ENCODE data around the gene LAS1L. TPM values are rescaled to one million over a fixed set of nuclear protein-coding genes. Genes with fewer than 3 reads are reported as not detected.

LAS1L gene
- total and polyA plus RNA-seq, 2 donors (not counting 1 experiment from before 2014, with no cell fraction given): 11.9 to 16.4 TPM

DNA sequence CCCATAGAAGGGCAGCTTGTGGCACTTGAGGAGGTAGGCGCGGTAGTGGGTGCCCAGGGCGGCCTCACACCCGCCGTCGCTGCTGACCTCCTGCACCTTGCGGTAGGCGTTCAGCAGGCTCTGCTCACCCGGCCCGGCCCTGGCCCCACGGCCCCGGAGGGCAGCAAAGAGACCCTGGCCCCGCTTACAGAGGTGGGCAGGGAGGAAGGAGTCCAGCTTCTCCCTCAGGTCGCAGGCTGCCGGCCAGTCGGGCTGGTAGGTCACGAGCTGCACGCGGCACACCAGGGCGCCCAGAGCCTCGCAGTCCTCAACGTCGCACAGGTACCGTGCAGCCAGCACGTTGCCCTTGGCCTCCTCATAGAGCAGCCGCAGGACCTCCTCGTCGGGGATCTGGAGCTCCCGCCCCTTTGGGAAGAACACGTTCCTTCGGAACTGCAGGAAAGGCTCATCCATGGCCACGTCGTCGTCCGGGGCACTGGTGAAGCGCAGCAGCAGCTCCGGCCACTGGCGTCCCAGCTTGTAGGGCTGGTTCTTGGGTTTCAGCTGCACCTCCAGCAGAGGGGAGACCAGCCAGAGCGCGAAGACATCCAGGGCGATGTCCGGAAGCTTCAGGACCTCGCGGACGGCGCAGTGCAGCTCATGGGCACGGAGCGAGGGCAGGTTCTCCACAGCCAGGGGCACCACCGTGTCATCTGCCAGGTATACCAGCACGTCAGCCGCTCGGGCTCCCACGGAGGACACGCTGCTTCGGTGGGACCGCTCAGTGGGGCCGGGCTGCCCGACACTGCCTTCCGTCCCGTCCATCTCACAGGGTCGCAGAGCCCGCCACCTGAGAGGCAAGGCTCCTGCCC lies 17.1 kb upstream of the LAS1L start:
- H3K9ac ChIP-seq (ENCODE audit: insufficient read depth, low read length): no peak overlapping the region
- H3K4me3 ChIP-seq (replicated peaks in 1 of 4; ENCODE audit: control extremely low read depth in 1 of 4, insufficient read depth in 1 of 4, low read depth in 3 of 4, low read length in 4 of 4): no peak overlapping the region
- no peak overlapping the region for H3K27ac ChIP-seq (ENCODE audit: insufficient read depth, low read length)
- H2AFZ ChIP-seq (ENCODE audit: low read length): no peak overlapping the region
- no peak overlapping the region for H3K4me2 ChIP-seq (ENCODE audit: extremely low read depth, insufficient read depth, low read length)
- H4K20me1 ChIP-seq (ENCODE audit: control insufficient read depth, extremely low read depth, insufficient read depth, low read length): no peaks in the 10 kb centered on the region
- no peaks in the 10 kb centered on the region for H3K36me3 ChIP-seq (ENCODE audit: control insufficient read depth, insufficient read depth, low read length)
- no peaks in the 10 kb centered on the region for H3K9me3 ChIP-seq (ENCODE audit: control insufficient read depth, insufficient read depth, low read depth, low read length)
- TF ChIP-seq EZH2 (IDR thresholded peaks at IDR 0.05; ENCODE audit: low read length, missing control alignments): no peak
- TF ChIP-seq, protein P1, sequence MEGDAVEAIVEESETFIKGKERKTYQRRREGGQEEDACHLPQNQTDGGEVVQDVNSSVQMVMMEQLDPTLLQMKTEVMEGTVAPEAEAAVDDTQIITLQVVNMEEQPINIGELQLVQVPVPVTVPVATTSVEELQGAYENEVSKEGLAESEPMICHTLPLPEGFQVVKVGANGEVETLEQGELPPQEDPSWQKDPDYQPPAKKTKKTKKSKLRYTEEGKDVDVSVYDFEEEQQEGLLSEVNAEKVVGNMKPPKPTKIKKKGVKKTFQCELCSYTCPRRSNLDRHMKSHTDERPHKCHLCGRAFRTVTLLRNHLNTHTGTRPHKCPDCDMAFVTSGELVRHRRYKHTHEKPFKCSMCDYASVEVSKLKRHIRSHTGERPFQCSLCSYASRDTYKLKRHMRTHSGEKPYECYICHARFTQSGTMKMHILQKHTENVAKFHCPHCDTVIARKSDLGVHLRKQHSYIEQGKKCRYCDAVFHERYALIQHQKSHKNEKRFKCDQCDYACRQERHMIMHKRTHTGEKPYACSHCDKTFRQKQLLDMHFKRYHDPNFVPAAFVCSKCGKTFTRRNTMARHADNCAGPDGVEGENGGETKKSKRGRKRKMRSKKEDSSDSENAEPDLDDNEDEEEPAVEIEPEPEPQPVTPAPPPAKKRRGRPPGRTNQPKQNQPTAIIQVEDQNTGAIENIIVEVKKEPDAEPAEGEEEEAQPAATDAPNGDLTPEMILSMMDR (conservative IDR thresholded peaks at IDR 0.05 in 1 of 2, IDR thresholded peaks at IDR 0.05 in 1 of 2; ENCODE audit: low read depth in 1 of 2, low read length in 2 of 2): no peak
- H3K79me2 ChIP-seq (ENCODE audit: control insufficient read depth, insufficient read depth, low read length): no peaks in the 10 kb centered on the region
- H3K27me3 ChIP-seq (ENCODE audit: control insufficient read depth, insufficient read depth, low read length): no peaks in the 10 kb centered on the region
- H3K4me1 ChIP-seq (ENCODE audit: control insufficient read depth, extremely low read depth, insufficient read depth, low read length): no peaks in the 10 kb centered on the region
- DNase-seq (ENCODE audit: low read depth in 2 of 2): no peak

DNA sequence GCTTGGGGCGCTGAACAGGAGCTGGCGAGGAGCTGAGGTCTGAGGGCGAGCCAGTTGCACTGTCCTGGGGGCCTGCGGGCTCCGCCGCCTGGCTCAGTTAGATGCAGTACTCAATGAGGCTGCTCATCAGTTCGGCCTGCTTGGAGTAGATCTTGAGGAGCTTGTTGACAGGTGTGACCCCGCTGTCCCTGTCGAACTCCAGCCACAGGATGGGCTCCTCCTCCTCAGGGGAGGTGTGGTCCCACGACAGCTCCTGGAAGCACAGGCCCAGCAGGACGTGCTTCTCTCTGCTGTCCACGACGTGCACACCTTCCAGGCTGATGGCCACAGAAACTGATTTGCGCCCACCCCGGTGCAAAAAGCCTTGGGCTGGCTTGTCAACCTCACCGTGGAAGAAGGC lies 16.5 kb upstream of the LAS1L start:
- H3K27me3 ChIP-seq (ENCODE audit: control insufficient read depth, insufficient read depth, low read length): no peaks in the 10 kb centered on the region
- no peak overlapping the region for H3K27ac ChIP-seq (ENCODE audit: insufficient read depth, low read length)
- H3K9me3 ChIP-seq (ENCODE audit: control insufficient read depth, insufficient read depth, low read depth, low read length): no peaks in the 10 kb centered on the region
- no peaks in the 10 kb centered on the region for H3K4me1 ChIP-seq (ENCODE audit: control insufficient read depth, extremely low read depth, insufficient read depth, low read length)
- no peak for DNase-seq (ENCODE audit: low read depth in 2 of 2)
- TF ChIP-seq EZH2 (IDR thresholded peaks at IDR 0.05; ENCODE audit: low read length, missing control alignments): no peak
- no peak overlapping the region for H3K4me2 ChIP-seq (ENCODE audit: extremely low read depth, insufficient read depth, low read length)
- no peaks in the 10 kb centered on the region for H3K36me3 ChIP-seq (ENCODE audit: control insufficient read depth, insufficient read depth, low read length)
- H3K9ac ChIP-seq (ENCODE audit: insufficient read depth, low read length): no peak overlapping the region
- no peak overlapping the region for H3K4me3 ChIP-seq (replicated peaks in 1 of 4; ENCODE audit: control extremely low read depth in 1 of 4, insufficient read depth in 1 of 4, low read depth in 3 of 4, low read length in 4 of 4)
- H2AFZ ChIP-seq (ENCODE audit: low read length): no peak overlapping the region
- no peaks in the 10 kb centered on the region for H3K79me2 ChIP-seq (ENCODE audit: control insufficient read depth, insufficient read depth, low read length)
- H4K20me1 ChIP-seq (ENCODE audit: control insufficient read depth, extremely low read depth, insufficient read depth, low read length): no peaks in the 10 kb centered on the region

DNA sequence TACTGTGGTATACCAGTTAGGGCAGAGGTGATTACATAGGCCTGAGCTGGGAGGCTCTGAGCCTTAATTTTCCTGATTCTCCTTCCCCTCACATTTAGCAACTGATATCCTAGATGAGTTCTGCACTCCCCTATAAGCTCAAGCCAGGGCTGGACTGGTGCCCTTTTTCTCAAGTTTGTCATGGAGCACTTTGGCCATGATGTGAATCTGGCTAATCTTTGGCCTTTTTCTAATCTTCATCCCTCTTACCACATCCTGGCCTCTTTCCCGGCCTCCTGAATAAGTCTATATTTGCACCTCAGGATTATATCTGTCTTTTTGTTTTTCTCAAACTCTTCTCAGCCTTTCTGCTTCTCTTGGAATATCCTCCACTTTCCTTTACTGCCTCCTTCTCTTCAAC lies 10.9 kb upstream of the LAS1L start:
- no peak for TF ChIP-seq EZH2 (IDR thresholded peaks at IDR 0.05; ENCODE audit: low read length, missing control alignments)
- TF ChIP-seq, protein P1 (conservative IDR thresholded peaks at IDR 0.05 in 1 of 2, IDR thresholded peaks at IDR 0.05 in 1 of 2; ENCODE audit: low read depth in 1 of 2, low read length in 2 of 2): no peak
- H3K79me2 ChIP-seq (ENCODE audit: control insufficient read depth, insufficient read depth, low read length): no peaks in the 10 kb centered on the region
- H4K20me1 ChIP-seq (ENCODE audit: control insufficient read depth, extremely low read depth, insufficient read depth, low read length): no peaks in the 10 kb centered on the region
- no peak overlapping the region for H3K9ac ChIP-seq (ENCODE audit: insufficient read depth, low read length)
- DNase-seq (ENCODE audit: low read depth in 2 of 2): no peak
- H3K36me3 ChIP-seq (ENCODE audit: control insufficient read depth, insufficient read depth, low read length): no peaks in the 10 kb centered on the region
- no peaks in the 10 kb centered on the region for H3K9me3 ChIP-seq (ENCODE audit: control insufficient read depth, insufficient read depth, low read depth, low read length)
- no peaks in the 10 kb centered on the region for H3K4me1 ChIP-seq (ENCODE audit: control insufficient read depth, extremely low read depth, insufficient read depth, low read length)
- no peak overlapping the region for H2AFZ ChIP-seq (ENCODE audit: low read length)
- H3K27ac ChIP-seq (ENCODE audit: insufficient read depth, low read length): no peak overlapping the region
- no peak overlapping the region for H3K4me3 ChIP-seq (replicated peaks in 1 of 4; ENCODE audit: control extremely low read depth in 1 of 4, insufficient read depth in 1 of 4, low read depth in 3 of 4, low read length in 4 of 4)
- no peak overlapping the region for H3K4me2 ChIP-seq (ENCODE audit: extremely low read depth, insufficient read depth, low read length)
- H3K27me3 ChIP-seq (ENCODE audit: control insufficient read depth, insufficient read depth, low read length): no peaks in the 10 kb centered on the region
